GM18909 (cell line): ENCODE data around the gene DSE.

Source experiments
- ATAC-seq: cut with Tn5 transposase; IDR thresholded peaks from one replicate; pipeline ENCODE4 v1.9.1; 2021; ENCODE audit warnings: mild to moderate bottlenecking; ENCODE audit not compliant: unreplicated experiment, poor library complexity

Gene DSE

GRCh38 chr6:116359131-116359530, 11.6 kb upstream of the DSE start:
- no peak for ATAC-seq

- no peak for ATAC-seq
Measured at GRCh38 chr6:116359835-116360234, 10.9 kb upstream of the DSE start.

- no peak for ATAC-seq
Measured at GRCh38 chr6:116362276-116362675, 8.5 kb upstream of the DSE start.

GRCh38 chr6:116363759-116364158, 7.0 kb upstream of the DSE start:
- ATAC-seq, result no peak

- no peak for ATAC-seq
Measured at GRCh38 chr6:116364321-116364720, 6.4 kb upstream of the DSE start.

GRCh38 chr6:116365743-116366142, 5.0 kb upstream of the DSE start:
- ATAC-seq, result no peak

- ATAC-seq, result no peak
Measured at GRCh38 chr6:116366740-116367275, 3.9 kb upstream of the DSE start.

GRCh38 chr6:116369540-116369939, 1.2 kb upstream of the DSE start:
- ATAC-seq, result peak; percentile 45

- ATAC-seq, result peak; percentile 11
Measured at GRCh38 chr6:116369964-116370759, 585 bp upstream of the DSE start.

GRCh38 chr6:116371120-116371917, 572 bp downstream of the DSE start:
- peak; percentile 54 for ATAC-seq

- no peak for ATAC-seq
Measured at GRCh38 chr6:116371918-116372209, 1.1 kb downstream of the DSE start.

- ATAC-seq, result no peak
Measured at GRCh38 chr6:116373300-116373699, 2.6 kb downstream of the DSE start.

- no peak for ATAC-seq
Measured at GRCh38 chr6:116373940-116374339, 3.2 kb downstream of the DSE start.

- ATAC-seq, result no peak
Measured at GRCh38 chr6:116374586-116374985, 3.8 kb downstream of the DSE start.

- no peak for ATAC-seq
Measured at GRCh38 chr6:116375262-116375661, 4.5 kb downstream of the DSE start.

- no peak for ATAC-seq
Measured at GRCh38 chr6:116376149-116376548, 5.4 kb downstream of the DSE start.

- ATAC-seq, result no peak
Measured at GRCh38 chr6:116379764-116380163, 9.0 kb downstream of the DSE start.

GRCh38 chr6:116380346-116380745, 9.6 kb downstream of the DSE start:
- ATAC-seq, result no peak

GRCh38 chr6:116381000-116381399, 10.3 kb downstream of the DSE start:
- no peak for ATAC-seq

GRCh38 chr6:116382587-116382986, 11.8 kb downstream of the DSE start:
- ATAC-seq, result no peak

- ATAC-seq, result no peak
Measured at GRCh38 chr6:116384727-116385458, 14.1 kb downstream of the DSE start.
